Measurements from ENCODE around the gene PLXNA4.

GRCh38 chr7:132575419-132575981, 770 bp downstream of the PLXNA4 start:
- TF ChIP-seq CTCF (IDR thresholded peaks at IDR 0.05) (no peak), ZNF138 (CRISPR knock-in tag; conservative IDR thresholded peaks at IDR 0.05) (no peak), USF2 (CRISPR knock-in tag; IDR thresholded peaks at IDR 0.05) (peak; percentile 34; the same call in 1 of the 2 replicates), FOXJ3 (CRISPR knock-in tag; IDR thresholded peaks at IDR 0.05; ENCODE audit: borderline replicate concordance) (no peak), E2F1 (CRISPR knock-in tag; IDR thresholded peaks at IDR 0.05) (no peak), ATF1 (CRISPR knock-in tag; IDR thresholded peaks at IDR 0.05) (no peak), ERG (CRISPR knock-in tag; IDR thresholded peaks at IDR 0.05) (no peak)

Data from WTC11 (cell line).